ENCODE data around the gene SH3RF3.

SH3RF3 gene

GRCh38 chr2:109489296-109489695 lies 360.3 kb downstream of the SH3RF3 start:
- Histone ChIP-seq H3K4me1 (ENCODE audit: control insufficient read depth, insufficient read depth, low read length) (peaks cover 15% of the 10 kb centered on the region), H3K9ac (ENCODE audit: low read depth, low read length) (no peak overlapping the region), H3K4me3 (ENCODE audit: low read length) (no peak overlapping the region), H3K27me3 (ENCODE audit: control insufficient read depth, insufficient read depth, low read length) (no peaks in the 10 kb centered on the region), H3K4me2 (ENCODE audit: low read length) (no peak overlapping the region), H3K36me3 (ENCODE audit: insufficient read depth, low read length) (peaks cover 25% of the 10 kb centered on the region), H3K9me3 (replicated peaks; ENCODE audit: low read length) (no peaks in the 10 kb centered on the region)

- Histone ChIP-seq H3K27me3 (ENCODE audit: control insufficient read depth, insufficient read depth, low read length) (no peaks in the 10 kb centered on the region), H3K36me3 (ENCODE audit: insufficient read depth, low read length) (peaks cover 33% of the 10 kb centered on the region), H3K4me2 (ENCODE audit: low read length) (no peak overlapping the region), H3K4me3 (ENCODE audit: low read length) (no peak overlapping the region), H3K9ac (ENCODE audit: low read depth, low read length) (no peak overlapping the region), H3K9me3 (replicated peaks; ENCODE audit: low read length) (no peaks in the 10 kb centered on the region), H3K4me1 (ENCODE audit: control insufficient read depth, insufficient read depth, low read length) (peaks cover 35% of the 10 kb centered on the region)
Measured at GRCh38 chr2:109493176-109493935, 364.4 kb downstream of the SH3RF3 start.

GRCh38 chr2:109494351-109494750 lies 365.3 kb downstream of the SH3RF3 start:
- Histone ChIP-seq H3K4me2 (ENCODE audit: low read length) (no peak overlapping the region), H3K27me3 (ENCODE audit: control insufficient read depth, insufficient read depth, low read length) (no peaks in the 10 kb centered on the region), H3K36me3 (ENCODE audit: insufficient read depth, low read length) (peaks cover 27% of the 10 kb centered on the region), H3K4me1 (ENCODE audit: control insufficient read depth, insufficient read depth, low read length) (peaks cover 42% of the 10 kb centered on the region), H3K9me3 (replicated peaks; ENCODE audit: low read length) (no peaks in the 10 kb centered on the region), H3K9ac (ENCODE audit: low read depth, low read length) (no peak overlapping the region), H3K4me3 (ENCODE audit: low read length) (no peak overlapping the region)

GRCh38 chr2:109497463-109497862 lies 368.5 kb downstream of the SH3RF3 start:
- no peaks in the 10 kb centered on the region for H3K27me3 ChIP-seq (ENCODE audit: control insufficient read depth, insufficient read depth, low read length)
- no peaks in the 10 kb centered on the region for H3K9me3 ChIP-seq (replicated peaks; ENCODE audit: low read length)
- peak overlapping the region; percentile 36 for H3K9ac ChIP-seq (ENCODE audit: low read depth, low read length)
- H3K4me3 ChIP-seq (ENCODE audit: low read length), result peak overlapping the region; percentile 21
- H3K4me1 ChIP-seq (ENCODE audit: control insufficient read depth, insufficient read depth, low read length), result peaks cover 42% of the 10 kb centered on the region
- peaks cover 26% of the 10 kb centered on the region for H3K36me3 ChIP-seq (ENCODE audit: insufficient read depth, low read length)
- peak overlapping the region; percentile 33 for H3K4me2 ChIP-seq (ENCODE audit: low read length)

GRCh38 chr2:109497911-109498870 lies 369.2 kb downstream of the SH3RF3 start:
- Histone ChIP-seq H3K4me1 (ENCODE audit: control insufficient read depth, insufficient read depth, low read length) (peaks cover 42% of the 10 kb centered on the region), H3K9me3 (replicated peaks; ENCODE audit: low read length) (no peaks in the 10 kb centered on the region), H3K36me3 (ENCODE audit: insufficient read depth, low read length) (peaks cover 21% of the 10 kb centered on the region), H3K27me3 (ENCODE audit: control insufficient read depth, insufficient read depth, low read length) (no peaks in the 10 kb centered on the region), H3K4me2 (ENCODE audit: low read length) (peak overlapping the region; percentile 33), H3K9ac (ENCODE audit: low read depth, low read length) (peak overlapping the region; percentile 9), H3K4me3 (ENCODE audit: low read length) (no peak overlapping the region)

- no peaks in the 10 kb centered on the region for H3K9me3 ChIP-seq (replicated peaks; ENCODE audit: low read length)
- H3K9ac ChIP-seq (ENCODE audit: low read depth, low read length), result no peak overlapping the region
- peaks cover 42% of the 10 kb centered on the region for H3K4me1 ChIP-seq (ENCODE audit: control insufficient read depth, insufficient read depth, low read length)
- H3K4me2 ChIP-seq (ENCODE audit: low read length), result no peak overlapping the region
- no peaks in the 10 kb centered on the region for H3K27me3 ChIP-seq (ENCODE audit: control insufficient read depth, insufficient read depth, low read length)
- H3K4me3 ChIP-seq (ENCODE audit: low read length), result no peak overlapping the region
- peaks cover 25% of the 10 kb centered on the region for H3K36me3 ChIP-seq (ENCODE audit: insufficient read depth, low read length)
Measured at GRCh38 chr2:109498906-109499305, 369.9 kb downstream of the SH3RF3 start.

- no peaks in the 10 kb centered on the region for H3K9me3 ChIP-seq (replicated peaks; ENCODE audit: low read length)
- H3K36me3 ChIP-seq (ENCODE audit: insufficient read depth, low read length), result peaks cover 26% of the 10 kb centered on the region
- no peak overlapping the region for H3K9ac ChIP-seq (ENCODE audit: low read depth, low read length)
- H3K4me3 ChIP-seq (ENCODE audit: low read length), result no peak overlapping the region
- H3K4me1 ChIP-seq (ENCODE audit: control insufficient read depth, insufficient read depth, low read length), result peaks cover 39% of the 10 kb centered on the region
- H3K27me3 ChIP-seq (ENCODE audit: control insufficient read depth, insufficient read depth, low read length), result no peaks in the 10 kb centered on the region
- H3K4me2 ChIP-seq (ENCODE audit: low read length), result no peak overlapping the region
Measured at GRCh38 chr2:109499566-109499965, 370.6 kb downstream of the SH3RF3 start.

DNA sequence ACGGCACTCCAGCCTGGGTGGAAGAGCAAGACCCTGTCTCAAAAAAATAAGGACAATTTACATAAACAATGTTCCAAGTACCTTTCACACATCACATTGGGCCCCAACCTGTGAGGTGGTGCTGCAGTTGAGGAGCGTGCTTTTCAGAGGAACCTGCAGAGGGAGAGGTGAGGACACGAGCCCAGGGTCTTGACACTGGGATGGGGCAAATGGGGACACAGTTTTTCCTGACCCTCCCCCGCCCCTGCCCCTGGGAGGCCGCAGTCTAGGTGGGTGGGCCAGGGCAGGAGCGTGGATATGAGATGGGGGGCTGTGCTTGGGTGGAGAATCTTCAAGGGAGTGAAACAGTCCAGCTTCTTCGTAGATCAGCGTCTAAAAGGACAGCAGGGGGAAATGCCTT lies 371.9 kb downstream of the SH3RF3 start:
- no peak overlapping the region for H3K9ac ChIP-seq (ENCODE audit: low read depth, low read length)
- H3K4me3 ChIP-seq (ENCODE audit: low read length), result no peak overlapping the region
- H3K36me3 ChIP-seq (ENCODE audit: insufficient read depth, low read length), result peaks cover 23% of the 10 kb centered on the region
- no peaks in the 10 kb centered on the region for H3K9me3 ChIP-seq (replicated peaks; ENCODE audit: low read length)
- H3K4me2 ChIP-seq (ENCODE audit: low read length), result no peak overlapping the region
- H3K27me3 ChIP-seq (ENCODE audit: control insufficient read depth, insufficient read depth, low read length), result no peaks in the 10 kb centered on the region
- H3K4me1 ChIP-seq (ENCODE audit: control insufficient read depth, insufficient read depth, low read length), result peaks cover 27% of the 10 kb centered on the region

GRCh38 chr2:109501461-109501860 lies 372.5 kb downstream of the SH3RF3 start:
- no peak overlapping the region for H3K9ac ChIP-seq (ENCODE audit: low read depth, low read length)
- no peaks in the 10 kb centered on the region for H3K9me3 ChIP-seq (replicated peaks; ENCODE audit: low read length)
- peaks cover 26% of the 10 kb centered on the region for H3K4me1 ChIP-seq (ENCODE audit: control insufficient read depth, insufficient read depth, low read length)

DNA sequence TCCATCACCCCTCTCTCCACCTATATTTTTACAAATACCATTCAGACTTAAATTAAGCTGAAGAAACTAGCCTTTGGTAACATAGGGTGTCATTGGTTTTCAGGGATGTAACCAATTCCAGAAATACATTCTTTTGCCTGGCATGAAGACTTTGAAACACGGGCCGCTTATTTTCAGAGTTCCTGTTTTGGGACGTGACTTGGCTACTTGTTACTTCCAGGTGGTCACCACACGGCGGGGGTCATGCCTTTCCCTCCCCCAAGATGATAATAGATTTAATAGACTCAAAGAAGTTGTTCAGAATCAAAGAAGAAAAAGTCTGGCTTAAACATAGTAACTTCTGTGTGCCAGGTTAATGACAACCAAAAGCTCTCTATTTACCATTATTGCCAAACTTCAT lies 374.2 kb downstream of the SH3RF3 start:
- Histone ChIP-seq H3K9me3 (replicated peaks; ENCODE audit: low read length) (no peaks in the 10 kb centered on the region), H3K4me2 (ENCODE audit: low read length) (no peak overlapping the region), H3K27me3 (ENCODE audit: control insufficient read depth, insufficient read depth, low read length) (no peaks in the 10 kb centered on the region), H3K4me3 (ENCODE audit: low read length) (no peak overlapping the region), H3K4me1 (ENCODE audit: control insufficient read depth, insufficient read depth, low read length) (peaks cover 10% of the 10 kb centered on the region), H3K36me3 (ENCODE audit: insufficient read depth, low read length) (peaks cover 17% of the 10 kb centered on the region), H3K9ac (ENCODE audit: low read depth, low read length) (no peak overlapping the region)

More at GRCh38 chr2:109501461-109501860, 372.5 kb downstream of the SH3RF3 start:
- Histone ChIP-seq H3K36me3 (ENCODE audit: insufficient read depth, low read length) (peaks cover 21% of the 10 kb centered on the region), H3K4me2 (ENCODE audit: low read length) (no peak overlapping the region), H3K4me3 (ENCODE audit: low read length) (no peak overlapping the region), H3K27me3 (ENCODE audit: control insufficient read depth, insufficient read depth, low read length) (no peaks in the 10 kb centered on the region)

GRCh38 chr2:109507217-109507616 lies 378.2 kb downstream of the SH3RF3 start:
- H3K27me3 ChIP-seq (ENCODE audit: control insufficient read depth, insufficient read depth, low read length), result no peaks in the 10 kb centered on the region
- no peak overlapping the region for H3K9ac ChIP-seq (ENCODE audit: low read depth, low read length)
- H3K4me1 ChIP-seq (ENCODE audit: control insufficient read depth, insufficient read depth, low read length), result no peaks in the 10 kb centered on the region
- H3K36me3 ChIP-seq (ENCODE audit: insufficient read depth, low read length), result peaks cover 10% of the 10 kb centered on the region
- no peaks in the 10 kb centered on the region for H3K9me3 ChIP-seq (replicated peaks; ENCODE audit: low read length)
- H3K4me3 ChIP-seq (ENCODE audit: low read length), result no peak overlapping the region
- H3K4me2 ChIP-seq (ENCODE audit: low read length), result no peak overlapping the region

All from skeletal muscle satellite cell (primary cell).